Measurements from ENCODE around the gene PHEX.

The PHEX gene

GRCh38 chrX:22015139-22015750, 16.9 kb upstream of the PHEX start:
- Histone ChIP-seq H3K9ac (ENCODE audit: low read depth, low read length) (no peak overlapping the region), H3K9me3 (ENCODE audit: control insufficient read depth, insufficient read depth, low read length) (no peaks in the 10 kb centered on the region), H3K27me3 (ENCODE audit: control insufficient read depth, insufficient read depth, low read length) (no peaks in the 10 kb centered on the region), H3K4me3 (ENCODE audit: low read depth, low read length) (no peak overlapping the region), H3K36me3 (ENCODE audit: control insufficient read depth, insufficient read depth, low read length) (no peaks in the 10 kb centered on the region), H3K4me1 (ENCODE audit: control insufficient read depth, insufficient read depth, low read length) (no peaks in the 10 kb centered on the region)

- Histone ChIP-seq H3K4me1 (ENCODE audit: control insufficient read depth, insufficient read depth, low read length) (peaks cover 8% of the 10 kb centered on the region), H3K4me3 (ENCODE audit: low read depth, low read length) (no peak overlapping the region), H3K9ac (ENCODE audit: low read depth, low read length) (no peak overlapping the region), H3K9me3 (ENCODE audit: control insufficient read depth, insufficient read depth, low read length) (no peaks in the 10 kb centered on the region), H3K27me3 (ENCODE audit: control insufficient read depth, insufficient read depth, low read length) (no peaks in the 10 kb centered on the region), H3K36me3 (ENCODE audit: control insufficient read depth, insufficient read depth, low read length) (no peaks in the 10 kb centered on the region)
Observed at GRCh38 chrX:22021751-22022324, 10.3 kb upstream of the PHEX start.

GRCh38 chrX:22024577-22024976, 7.5 kb upstream of the PHEX start:
- H3K36me3 ChIP-seq (ENCODE audit: control insufficient read depth, insufficient read depth, low read length): no peaks in the 10 kb centered on the region
- H3K9ac ChIP-seq (ENCODE audit: low read depth, low read length): no peak overlapping the region
- no peak overlapping the region for H3K4me3 ChIP-seq (ENCODE audit: low read depth, low read length)
- no peaks in the 10 kb centered on the region for H3K27me3 ChIP-seq (ENCODE audit: control insufficient read depth, insufficient read depth, low read length)
- no peaks in the 10 kb centered on the region for H3K9me3 ChIP-seq (ENCODE audit: control insufficient read depth, insufficient read depth, low read length)
- H3K4me1 ChIP-seq (ENCODE audit: control insufficient read depth, insufficient read depth, low read length): peaks cover 8% of the 10 kb centered on the region

- H3K27me3 ChIP-seq (ENCODE audit: control insufficient read depth, insufficient read depth, low read length): no peaks in the 10 kb centered on the region
- no peak overlapping the region for H3K4me3 ChIP-seq (ENCODE audit: low read depth, low read length)
- no peaks in the 10 kb centered on the region for H3K9me3 ChIP-seq (ENCODE audit: control insufficient read depth, insufficient read depth, low read length)
- no peak overlapping the region for H3K9ac ChIP-seq (ENCODE audit: low read depth, low read length)
- H3K36me3 ChIP-seq (ENCODE audit: control insufficient read depth, insufficient read depth, low read length): no peaks in the 10 kb centered on the region
- peaks cover 8% of the 10 kb centered on the region for H3K4me1 ChIP-seq (ENCODE audit: control insufficient read depth, insufficient read depth, low read length)
Observed at GRCh38 chrX:22025751-22026150, 6.4 kb upstream of the PHEX start.

- Histone ChIP-seq H3K4me1 (ENCODE audit: control insufficient read depth, insufficient read depth, low read length) (peaks cover 8% of the 10 kb centered on the region), H3K9me3 (ENCODE audit: control insufficient read depth, insufficient read depth, low read length) (no peaks in the 10 kb centered on the region), H3K4me3 (ENCODE audit: low read depth, low read length) (no peak overlapping the region), H3K27me3 (ENCODE audit: control insufficient read depth, insufficient read depth, low read length) (no peaks in the 10 kb centered on the region), H3K36me3 (ENCODE audit: control insufficient read depth, insufficient read depth, low read length) (no peaks in the 10 kb centered on the region), H3K9ac (ENCODE audit: low read depth, low read length) (no peak overlapping the region)
Observed at GRCh38 chrX:22026731-22027130, 5.4 kb upstream of the PHEX start.

GRCh38 chrX:22032506-22032905, 381 bp downstream of the PHEX start:
- Histone ChIP-seq H3K9me3 (ENCODE audit: control insufficient read depth, insufficient read depth, low read length) (no peaks in the 10 kb centered on the region), H3K4me1 (ENCODE audit: control insufficient read depth, insufficient read depth, low read length) (peaks cover 12% of the 10 kb centered on the region), H3K9ac (ENCODE audit: low read depth, low read length) (no peak overlapping the region), H3K27me3 (ENCODE audit: control insufficient read depth, insufficient read depth, low read length) (no peaks in the 10 kb centered on the region), H3K4me3 (ENCODE audit: low read depth, low read length) (no peak overlapping the region), H3K36me3 (ENCODE audit: control insufficient read depth, insufficient read depth, low read length) (no peaks in the 10 kb centered on the region)

GRCh38 chrX:22033818-22034217, 1.7 kb downstream of the PHEX start:
- Histone ChIP-seq H3K9ac (ENCODE audit: low read depth, low read length) (no peak overlapping the region), H3K36me3 (ENCODE audit: control insufficient read depth, insufficient read depth, low read length) (no peaks in the 10 kb centered on the region), H3K4me1 (ENCODE audit: control insufficient read depth, insufficient read depth, low read length) (peaks cover 14% of the 10 kb centered on the region), H3K27me3 (ENCODE audit: control insufficient read depth, insufficient read depth, low read length) (no peaks in the 10 kb centered on the region), H3K4me3 (ENCODE audit: low read depth, low read length) (no peak overlapping the region), H3K9me3 (ENCODE audit: control insufficient read depth, insufficient read depth, low read length) (no peaks in the 10 kb centered on the region)

GRCh38 chrX:22035236-22035635, 3.1 kb downstream of the PHEX start:
- Histone ChIP-seq H3K36me3 (ENCODE audit: control insufficient read depth, insufficient read depth, low read length) (no peaks in the 10 kb centered on the region), H3K4me3 (ENCODE audit: low read depth, low read length) (no peak overlapping the region), H3K9me3 (ENCODE audit: control insufficient read depth, insufficient read depth, low read length) (no peaks in the 10 kb centered on the region), H3K4me1 (ENCODE audit: control insufficient read depth, insufficient read depth, low read length) (peaks cover 14% of the 10 kb centered on the region), H3K9ac (ENCODE audit: low read depth, low read length) (no peak overlapping the region), H3K27me3 (ENCODE audit: control insufficient read depth, insufficient read depth, low read length) (no peaks in the 10 kb centered on the region)

GRCh38 chrX:22037225-22037624, 5.1 kb downstream of the PHEX start:
- Histone ChIP-seq H3K27me3 (ENCODE audit: control insufficient read depth, insufficient read depth, low read length) (no peaks in the 10 kb centered on the region), H3K9ac (ENCODE audit: low read depth, low read length) (no peak overlapping the region), H3K36me3 (ENCODE audit: control insufficient read depth, insufficient read depth, low read length) (no peaks in the 10 kb centered on the region), H3K9me3 (ENCODE audit: control insufficient read depth, insufficient read depth, low read length) (no peaks in the 10 kb centered on the region), H3K4me1 (ENCODE audit: control insufficient read depth, insufficient read depth, low read length) (peaks cover 14% of the 10 kb centered on the region), H3K4me3 (ENCODE audit: low read depth, low read length) (no peak overlapping the region)

GRCh38 chrX:22037911-22038537, 5.9 kb downstream of the PHEX start:
- Histone ChIP-seq H3K36me3 (ENCODE audit: control insufficient read depth, insufficient read depth, low read length) (no peaks in the 10 kb centered on the region), H3K9me3 (ENCODE audit: control insufficient read depth, insufficient read depth, low read length) (no peaks in the 10 kb centered on the region), H3K4me1 (ENCODE audit: control insufficient read depth, insufficient read depth, low read length) (peaks cover 16% of the 10 kb centered on the region), H3K27me3 (ENCODE audit: control insufficient read depth, insufficient read depth, low read length) (no peaks in the 10 kb centered on the region), H3K4me3 (ENCODE audit: low read depth, low read length) (no peak overlapping the region), H3K9ac (ENCODE audit: low read depth, low read length) (no peak overlapping the region)

GRCh38 chrX:22039541-22039940, 7.4 kb downstream of the PHEX start:
- H3K9ac ChIP-seq (ENCODE audit: low read depth, low read length): no peak overlapping the region
- no peaks in the 10 kb centered on the region for H3K9me3 ChIP-seq (ENCODE audit: control insufficient read depth, insufficient read depth, low read length)
- peaks cover 18% of the 10 kb centered on the region for H3K4me1 ChIP-seq (ENCODE audit: control insufficient read depth, insufficient read depth, low read length)
- H3K4me3 ChIP-seq (ENCODE audit: low read depth, low read length): no peak overlapping the region
- no peaks in the 10 kb centered on the region for H3K27me3 ChIP-seq (ENCODE audit: control insufficient read depth, insufficient read depth, low read length)
- no peaks in the 10 kb centered on the region for H3K36me3 ChIP-seq (ENCODE audit: control insufficient read depth, insufficient read depth, low read length)

GRCh38 chrX:22040184-22040583, 8.1 kb downstream of the PHEX start:
- H3K4me3 ChIP-seq (ENCODE audit: low read depth, low read length): no peak overlapping the region
- no peaks in the 10 kb centered on the region for H3K9me3 ChIP-seq (ENCODE audit: control insufficient read depth, insufficient read depth, low read length)
- no peak overlapping the region for H3K9ac ChIP-seq (ENCODE audit: low read depth, low read length)
- H3K4me1 ChIP-seq (ENCODE audit: control insufficient read depth, insufficient read depth, low read length): peaks cover 16% of the 10 kb centered on the region
- H3K27me3 ChIP-seq (ENCODE audit: control insufficient read depth, insufficient read depth, low read length): no peaks in the 10 kb centered on the region
- no peaks in the 10 kb centered on the region for H3K36me3 ChIP-seq (ENCODE audit: control insufficient read depth, insufficient read depth, low read length)

Measured in iPS-15b (cell line).